GM21786 (cell line): ENCODE measurements around the gene MAP3K10.
"Not testable (repeated sequence)": the region's sequence is repeated elsewhere in the genome, so short reads cannot be mapped to it uniquely, and the experiment has no call there.

Source experiments
- ATAC-seq: cut with Tn5 transposase; IDR thresholded peaks from one replicate; pipeline ENCODE4 v1.9.1; 2021; ENCODE audit not compliant: unreplicated experiment

Gene MAP3K10

GRCh38 chr19:40190891-40191835 is at the start of gene MAP3K10:
TSS of gene MAP3K10 (plus strand) at chr19:40191426. CDS start at chr19:40192032, 606 bp downstream.
- ATAC-seq: peak; percentile 73

DNA sequence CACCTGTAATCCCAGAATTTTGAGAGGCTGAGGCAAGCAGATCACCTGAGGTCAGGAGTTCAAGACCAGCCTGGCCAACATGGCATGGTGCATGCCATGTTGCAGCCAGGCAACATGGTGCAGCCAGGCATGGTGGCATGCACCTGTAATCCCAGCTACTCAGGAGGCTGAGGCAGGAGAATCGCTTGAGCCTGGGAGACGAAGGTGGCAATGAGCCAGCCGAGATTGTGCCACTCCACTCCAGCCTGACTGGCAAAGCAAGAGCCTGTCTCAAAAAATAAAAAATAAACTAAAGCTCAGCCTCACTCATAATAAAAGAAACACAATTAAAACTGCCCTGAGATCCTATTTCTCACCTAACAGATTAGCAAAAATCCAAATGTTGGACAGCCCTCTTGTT is 49.7 kb upstream of the MAP3K10 start:
- ATAC-seq: no peak

- no peak for ATAC-seq
Observed at GRCh38 chr19:40143612-40144011, 47.6 kb upstream of the MAP3K10 start.

DNA sequence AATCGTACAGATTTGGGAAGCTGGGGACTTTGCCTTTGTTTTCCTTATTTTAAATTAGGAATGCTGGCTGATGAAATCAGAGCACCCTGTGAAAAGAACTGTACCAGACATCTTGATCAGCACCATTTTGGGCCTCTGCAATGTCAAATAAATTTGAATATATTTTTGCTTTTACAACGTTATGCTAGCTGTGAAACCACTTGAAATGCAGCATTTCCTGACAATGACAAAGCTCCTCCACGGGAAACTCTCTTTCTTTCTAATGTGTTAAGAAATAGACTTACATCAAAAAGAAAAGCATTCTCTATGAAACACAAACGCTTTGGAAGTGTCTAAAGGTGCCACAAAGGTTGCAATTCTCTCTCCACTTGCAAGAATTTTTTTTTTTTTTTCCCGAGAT is 47.1 kb upstream of the MAP3K10 start:
- no peak for ATAC-seq

- ATAC-seq: no peak
Observed at GRCh38 chr19:40144947-40145748, 46.1 kb upstream of the MAP3K10 start.

GRCh38 chr19:40145749-40146029 is 45.5 kb upstream of the MAP3K10 start:
- not testable (repeated sequence) for ATAC-seq

- ATAC-seq: no peak
Observed at GRCh38 chr19:40147338-40147692, 43.9 kb upstream of the MAP3K10 start.

DNA sequence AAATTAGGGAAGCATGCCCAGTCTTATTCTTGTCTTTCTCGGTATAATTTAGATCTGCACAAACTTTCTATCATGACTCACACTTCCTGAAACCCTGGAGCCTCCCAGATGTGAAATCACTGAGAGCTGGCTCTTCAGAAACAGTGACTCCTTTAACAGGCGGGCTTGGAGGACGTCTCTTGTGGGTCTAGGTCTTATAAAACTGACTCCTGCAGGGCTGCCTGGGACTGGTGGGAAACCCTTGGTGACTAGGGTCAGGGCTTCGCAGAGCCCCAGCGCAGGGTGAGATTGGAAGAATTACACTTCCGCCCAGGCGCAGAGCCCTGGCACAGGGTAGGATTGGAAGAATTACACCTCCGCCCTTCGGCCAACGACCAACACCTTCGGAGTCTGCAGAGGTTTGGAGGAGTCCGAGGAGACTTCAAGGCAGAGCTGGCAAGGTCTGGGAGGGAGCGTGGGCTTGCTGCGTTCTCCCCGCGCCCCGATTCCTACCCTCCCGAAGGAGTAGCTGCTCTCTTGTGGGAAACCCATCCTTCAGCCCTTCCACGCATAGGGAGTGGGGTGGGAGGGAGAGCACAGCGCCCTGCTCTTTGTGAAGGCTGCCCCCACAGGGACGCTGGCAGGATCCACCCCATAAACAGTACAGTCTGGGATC is 43.4 kb upstream of the MAP3K10 start:
- ATAC-seq: no peak

DNA sequence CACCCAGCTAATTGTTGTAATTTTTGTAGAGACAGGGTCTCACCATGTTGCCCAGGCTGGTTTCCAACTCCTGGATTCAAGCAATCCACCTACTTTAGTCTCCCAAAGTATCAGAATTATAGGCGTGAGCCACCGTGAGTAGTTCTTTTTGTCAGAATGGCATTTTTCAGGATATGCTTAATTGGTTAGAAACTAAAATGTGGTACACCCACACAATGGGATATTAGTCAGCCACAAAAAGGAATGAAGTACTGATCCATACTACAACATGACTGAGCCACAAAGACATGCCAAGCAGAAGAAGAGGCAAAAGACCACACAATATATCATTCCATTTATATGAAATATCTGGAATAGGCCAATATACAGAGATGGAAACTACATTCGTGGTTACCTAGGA is 41.7 kb upstream of the MAP3K10 start:
- no peak for ATAC-seq

DNA sequence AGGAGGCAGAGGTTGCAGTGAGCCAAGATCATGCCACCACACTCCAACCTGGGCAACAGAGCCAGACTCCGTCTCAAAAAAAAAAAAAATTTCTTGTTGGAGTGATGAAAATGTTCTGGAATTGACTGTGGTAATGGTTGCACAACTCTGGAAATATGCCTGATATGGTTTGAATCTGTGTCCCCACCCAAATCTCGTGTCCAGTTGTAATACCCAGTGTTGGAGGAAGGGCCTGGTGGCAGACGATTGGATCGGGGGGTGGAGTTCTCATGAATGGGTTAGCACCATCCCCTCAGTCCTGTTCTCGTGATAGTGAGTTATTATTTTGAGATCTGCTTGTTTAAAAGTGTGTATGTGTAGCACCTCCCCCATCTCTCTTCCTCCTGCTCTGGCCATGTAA is 41.1 kb upstream of the MAP3K10 start:
- no peak for ATAC-seq

GRCh38 chr19:40154121-40154680 is 37.0 kb upstream of the MAP3K10 start:
- no peak for ATAC-seq

- ATAC-seq: no peak
Observed at GRCh38 chr19:40155749-40156265, 35.4 kb upstream of the MAP3K10 start.

DNA sequence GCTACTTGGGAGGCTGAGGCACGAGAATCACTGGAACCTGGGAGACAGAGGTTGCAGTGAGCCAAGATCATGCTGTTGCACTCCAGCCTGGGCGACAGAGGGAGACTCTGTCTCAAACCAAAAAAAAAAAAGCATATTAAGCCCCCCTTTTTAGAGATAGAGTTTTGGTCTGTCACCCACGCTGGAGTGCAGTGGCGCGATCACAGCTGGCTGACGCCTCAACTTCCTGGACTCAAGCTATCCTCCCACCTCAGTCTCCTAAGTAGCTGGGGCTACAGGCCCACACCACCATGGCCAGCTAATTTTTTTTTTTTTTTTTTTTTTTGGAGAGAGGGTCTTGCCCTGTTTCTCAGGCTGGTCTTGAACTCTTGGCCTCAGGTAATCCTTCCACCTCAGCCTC is 34.2 kb upstream of the MAP3K10 start:
- no peak for ATAC-seq

GRCh38 chr19:40159744-40160143 is 31.5 kb upstream of the MAP3K10 start:
- no peak for ATAC-seq

DNA sequence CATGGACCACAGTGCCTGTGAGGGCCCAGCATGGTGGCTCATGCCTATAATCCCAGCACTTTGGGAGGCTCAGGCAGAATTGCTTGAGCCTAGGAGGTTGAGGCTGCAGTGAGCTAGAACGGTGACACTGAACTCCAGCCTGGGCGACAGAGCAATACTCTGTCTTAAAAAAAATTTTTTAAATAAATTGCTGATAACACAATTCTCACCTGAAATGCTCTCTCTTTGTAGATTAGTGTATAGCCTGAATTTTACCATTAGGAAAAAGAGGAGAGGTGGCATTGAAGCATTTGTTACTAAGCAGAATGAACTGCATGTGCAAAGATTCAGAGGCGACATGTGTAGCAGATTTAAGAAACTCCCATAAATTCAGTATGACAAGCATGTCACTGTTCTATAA is 29.1 kb upstream of the MAP3K10 start:
- no peak for ATAC-seq

DNA sequence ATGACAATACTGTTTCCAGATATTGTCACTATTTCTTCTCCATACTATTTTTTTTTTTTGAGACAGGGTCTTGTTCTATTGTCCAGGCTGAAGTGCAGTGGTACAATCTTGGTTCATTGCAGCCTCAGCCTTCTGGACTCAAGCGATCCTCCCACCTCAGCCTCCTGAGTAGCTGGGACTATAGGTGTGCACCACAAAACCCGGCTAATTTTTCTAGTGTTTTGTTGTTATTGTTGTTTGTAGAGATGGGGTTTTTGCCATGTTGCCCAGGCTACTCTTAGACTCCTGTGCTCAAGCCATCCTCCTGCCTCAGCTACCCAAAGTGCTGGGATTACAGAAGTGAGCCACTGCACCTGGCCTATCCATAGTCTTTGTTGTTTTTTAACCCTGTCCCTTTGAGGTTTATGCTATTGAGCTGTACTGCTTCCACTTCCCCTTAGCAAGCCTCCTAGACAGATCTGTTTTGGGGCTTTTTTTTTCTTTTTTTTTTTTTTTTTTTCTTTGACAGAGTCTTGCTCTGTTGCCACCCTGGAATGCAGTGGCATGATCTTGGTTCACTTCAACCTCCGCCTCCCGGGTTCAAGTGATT is 27.6 kb upstream of the MAP3K10 start:
- no peak for ATAC-seq

DNA sequence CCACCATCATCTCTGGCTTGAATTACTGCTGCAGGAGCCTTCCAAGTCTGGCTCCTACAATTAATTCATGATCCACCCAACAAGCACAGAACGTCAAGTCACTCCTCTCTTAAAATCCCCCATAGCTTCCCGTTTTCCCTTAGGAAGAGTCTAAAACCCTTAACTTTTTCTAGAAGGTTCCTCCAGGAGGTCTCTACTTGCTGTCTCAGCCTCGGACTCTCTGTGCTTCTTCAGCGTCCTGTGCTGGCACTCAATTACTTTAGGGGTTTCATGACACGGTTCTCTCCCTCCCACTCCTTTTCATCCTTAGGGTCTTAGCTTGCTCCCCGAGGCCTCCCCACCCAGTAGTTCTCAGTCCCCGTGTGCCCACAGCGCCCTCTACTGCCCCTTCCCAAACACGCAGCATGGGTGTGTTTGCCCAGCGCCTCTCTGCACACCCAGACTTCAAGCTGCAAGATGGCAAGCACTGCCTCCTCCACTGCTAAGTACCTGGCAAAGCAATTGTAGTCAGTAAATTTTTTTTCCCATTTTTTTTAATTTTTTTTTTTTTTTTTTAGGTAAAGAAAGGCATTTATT is 25.8 kb upstream of the MAP3K10 start:
- no peak for ATAC-seq

DNA sequence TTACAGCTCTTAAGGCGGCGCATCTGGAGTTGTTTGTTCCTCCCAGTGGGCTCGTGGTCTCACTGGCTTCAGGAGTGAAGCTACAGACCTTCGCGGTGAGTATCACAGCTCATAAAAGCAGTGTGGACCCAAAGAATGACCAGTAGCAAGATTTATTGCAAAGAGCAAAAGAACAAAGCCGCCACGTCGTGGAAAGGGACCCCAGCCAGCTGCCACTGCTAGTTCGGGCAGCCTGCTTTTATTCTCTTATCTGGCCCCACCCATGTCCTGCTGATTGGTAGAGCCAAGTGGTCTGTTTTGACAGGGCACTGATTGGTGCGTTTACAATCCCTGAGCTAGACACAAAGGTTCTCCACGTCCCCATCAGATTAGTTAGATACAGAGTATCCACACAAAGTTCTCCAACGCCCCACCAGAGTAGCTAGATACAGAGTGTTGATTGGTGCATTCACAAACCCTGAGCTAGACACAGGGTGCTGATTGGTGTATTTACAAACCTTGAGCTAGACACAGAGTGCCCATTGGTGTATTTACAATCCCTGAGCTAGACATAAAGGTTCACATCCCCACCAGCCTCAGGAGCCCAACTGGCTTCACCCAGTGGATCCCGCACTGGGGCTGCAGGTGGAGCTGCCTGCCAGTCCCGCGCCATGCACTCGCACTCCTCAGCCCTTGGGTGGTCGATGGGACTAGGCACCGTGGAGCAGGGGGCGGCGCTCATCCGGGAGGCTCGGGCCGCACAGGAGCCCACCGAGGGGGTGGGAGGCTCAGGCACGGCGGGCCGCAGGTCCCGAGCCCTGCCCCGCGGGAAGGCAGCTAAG is 21.5 kb upstream of the MAP3K10 start:
- not testable (repeated sequence) for ATAC-seq

GRCh38 chr19:40170303-40170989 is 20.8 kb upstream of the MAP3K10 start:
- not testable (repeated sequence) for ATAC-seq
